Left hindlimb (tissue), 1 donor: Measurements from ENCODE around the gene PLCB3.
"Not testable (repeated sequence)": the region's sequence is repeated elsewhere in the genome, so short reads cannot be mapped to it uniquely, and the experiment has no call there.

ENCODE experiments used
- DNase-seq: peaks from one replicate; pipeline ENCODE4 v3.0.0-alpha.2; 2018

The PLCB3 gene

GRCh38 chr11:64237484-64237951 lies 13.8 kb upstream of the PLCB3 start:
- DNase-seq, result no peak

GRCh38 chr11:64238076-64238475 lies 13.3 kb upstream of the PLCB3 start:
- no peak for DNase-seq

- no peak for DNase-seq
Measured at GRCh38 chr11:64238999-64239398, 12.3 kb upstream of the PLCB3 start.

- no peak for DNase-seq
Measured at GRCh38 chr11:64239662-64240434, 11.5 kb upstream of the PLCB3 start.

GRCh38 chr11:64240435-64241240 lies 10.7 kb upstream of the PLCB3 start, which contains the start of gene FKBP2:
FKBP2 (plus strand) TSS chr11:64241095; CDS start chr11:64242388, 1,293 bp downstream.
- peak; percentile 99 for DNase-seq

GRCh38 chr11:64241241-64241490 lies 10.2 kb upstream of the PLCB3 start:
- peak; percentile 100 for DNase-seq

GRCh38 chr11:64241491-64242374 lies 9.6 kb upstream of the PLCB3 start:
- peak; percentile 77 for DNase-seq

- no peak for DNase-seq
Measured at GRCh38 chr11:64243236-64243854, 8.0 kb upstream of the PLCB3 start.

GRCh38 chr11:64244107-64244506 lies 7.2 kb upstream of the PLCB3 start:
- no peak for DNase-seq

GRCh38 chr11:64244966-64245365 lies 6.4 kb upstream of the PLCB3 start:
- DNase-seq, result no peak

GRCh38 chr11:64245401-64245796 lies 5.9 kb upstream of the PLCB3 start:
- DNase-seq, result peak; percentile 81

GRCh38 chr11:64245797-64246620 lies 5.3 kb upstream of the PLCB3 start:
- peak; percentile 82 for DNase-seq

- not testable (repeated sequence) for DNase-seq
Measured at GRCh38 chr11:64246621-64246870, 4.8 kb upstream of the PLCB3 start.

- DNase-seq, result peak; percentile 93
Measured at GRCh38 chr11:64246871-64247728, 4.2 kb upstream of the PLCB3 start, which contains the start of gene PPP1R14B. PPP1R14B (minus strand) TSS chr11:64246943; CDS start chr11:64246673, 270 bp downstream.

GRCh38 chr11:64247729-64248531 lies 3.4 kb upstream of the PLCB3 start:
- DNase-seq, result no peak

- DNase-seq, result no peak
Measured at GRCh38 chr11:64248578-64248977, 2.8 kb upstream of the PLCB3 start.

- DNase-seq, result no peak
Measured at GRCh38 chr11:64249038-64249437, 2.3 kb upstream of the PLCB3 start.

- DNase-seq, result no peak
Measured at GRCh38 chr11:64249563-64250414, 1.5 kb upstream of the PLCB3 start.

GRCh38 chr11:64250415-64251015 lies 815 bp upstream of the PLCB3 start:
- DNase-seq, result no peak
